Testis (tissue), 3 donors: ENCODE results near the gene CCNE1. TPM values are rescaled to one million over a fixed set of nuclear protein-coding genes. Genes with fewer than 3 reads are reported as not detected.

ENCODE experiments used
- DNase-seq: peaks from one replicate; pipeline ENCODE4 v3.0.0-alpha.2; 2019
- H3K27ac ChIP-seq, 2 donors: fragments of 200-600 bp; sonication (generic); one replicate each; pipeline ENCODE4 v1.5.1; 2019
- H3K27me3 ChIP-seq: fragments of 200-600 bp; sonication (generic); one replicate; pipeline ENCODE4 v1.5.1; 2019
- H3K36me3 ChIP-seq: fragments of 200-600 bp; sonication (generic); one replicate; pipeline ENCODE4 v1.5.1; 2017; ENCODE audit warnings: low read depth; ENCODE audit errors: missing control alignments
- H3K4me1 ChIP-seq: fragments of 200-600 bp; sonication (generic); one replicate; pipeline ENCODE4 v1.5.1; 2019
- H3K4me3 ChIP-seq, 2 donors: fragments of 200-600 bp; sonication (generic); one replicate each; pipeline ENCODE4 v1.5.1; 2017 to 2019
- H3K9me3 ChIP-seq: fragments of 200-600 bp; sonication (generic); one replicate; pipeline ENCODE4 v1.5.1; 2017
- CTCF ChIP-seq, 3 experiments: fragments of 450-650 bp in 2 of 3; fragments of 200-600 bp in 1 of 3; sonication (generic) in 1 of 3; IDR thresholded peaks; one replicate each; pipeline ENCODE4 v1.5.1; 2016 to 2019; ENCODE audit warnings: antibody characterized with exemption in 3 of 3, mild to moderate bottlenecking in 2 of 3, moderate library complexity in 1 of 3
- POLR2A ChIP-seq: fragments of 450-650 bp; IDR thresholded peaks from one replicate; pipeline ENCODE4 v1.6.1; 2017; ENCODE audit warnings: antibody characterized with exemption, mild to moderate bottlenecking, moderate library complexity
- WGBS, 2 donors: methylation state at CpG; one replicate each; pipeline ENCODE4 v1.1.5; 2018; 5-methylcytosine and 5-hydroxymethylcytosine counted together
- intact Hi-C: fragments of 100-400 bp; cut with DNase I; formaldehyde crosslinking; loops from one replicate; pipeline ENCODE4 v1.15.1; 2023; ENCODE audit warnings: low total_unique reads
- polyA plus RNA-seq: library from polyadenylated mRNA; stranded (reverse); fragments of 350-450 nt; fragmentation: Illumina TruSeq; extraction: RNeasy Lipid Tissue Mini Kit (QIAGEN cat#74804); gene quantifications from one replicate; pipeline ENCODE4 v1.2.3, GENCODE V29; 2014; ENCODE audit warnings: low read depth, low replicate concordance; ENCODE audit not compliant: insufficient read depth
- total RNA-seq, 2 donors: library from RNA; depleted of rRNA; stranded (reverse); fragments of >200 nt; gene quantifications; one replicate each; pipeline ENCODE4 v1.2.3, GENCODE V29; 2016

CCNE1 gene
- total and polyA plus RNA-seq, 3 donors from 2014 or later = 16.3 to 32.2 (median 17.6) TPM

GRCh38 chr19:29771708-29772414 is 39.9 kb upstream of the CCNE1 start:
- Histone ChIP-seq H3K27ac (no peak overlapping the region), H3K36me3 (no peaks in the 10 kb centered on the region), H3K9me3 (no peaks in the 10 kb centered on the region), H3K4me3 (no peak overlapping the region), H3K4me1 (peaks cover 7% of the 10 kb centered on the region), H3K27me3 (no peaks in the 10 kb centered on the region)
- intact Hi-C loops = loop anchor here (5.0 kb wide), 1 partner anchor 100 kb away; no protein-coding TSS in a partner anchor
- peak; percentile 54 for DNase-seq
- WGBS, 2 donors = 40 to 46% methylated on average over 14 of the region's 14 CpGs
- no peak for TF ChIP-seq POLR2A
- TF ChIP-seq CTCF (IDR thresholded peaks at IDR 0.05) = peak; percentile 24 to 59 (median 48)

DNA sequence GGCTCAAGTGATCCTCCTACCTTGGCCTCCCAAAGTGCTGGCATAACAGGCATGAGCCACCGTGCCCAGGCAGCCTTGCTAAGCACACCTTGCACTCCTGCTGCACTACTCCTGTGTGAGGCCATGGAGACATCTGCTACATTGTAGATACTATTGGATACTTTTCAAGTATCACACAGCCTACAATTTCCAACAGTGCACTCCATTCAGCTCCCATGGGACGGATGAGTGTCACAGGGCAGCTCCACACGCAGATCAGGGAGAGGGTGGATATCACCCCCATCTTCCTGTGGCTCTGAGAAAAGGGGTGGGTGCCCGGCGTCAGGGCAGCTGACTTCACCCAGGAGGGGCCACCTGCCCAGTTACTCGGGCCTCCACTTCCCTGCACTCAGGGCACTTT is 39.1 kb upstream of the CCNE1 start:
- TF ChIP-seq CTCF (IDR thresholded peaks at IDR 0.05) = no peak
- TF ChIP-seq POLR2A = no peak
- WGBS, 2 donors = 48 to 57% methylated on average over 5 to 6 of the region's 6 CpGs
- H3K27me3 ChIP-seq = no peaks in the 10 kb centered on the region
- H3K27ac ChIP-seq = no peak overlapping the region
- no peaks in the 10 kb centered on the region for H3K36me3 ChIP-seq
- no peaks in the 10 kb centered on the region for H3K9me3 ChIP-seq
- intact Hi-C loops = loop anchor here (5.0 kb wide), 1 partner anchor 100 kb away; no protein-coding TSS in a partner anchor
- no peak overlapping the region for H3K4me3 ChIP-seq
- peaks cover 7% of the 10 kb centered on the region for H3K4me1 ChIP-seq
- DNase-seq = peak; percentile 67

DNA sequence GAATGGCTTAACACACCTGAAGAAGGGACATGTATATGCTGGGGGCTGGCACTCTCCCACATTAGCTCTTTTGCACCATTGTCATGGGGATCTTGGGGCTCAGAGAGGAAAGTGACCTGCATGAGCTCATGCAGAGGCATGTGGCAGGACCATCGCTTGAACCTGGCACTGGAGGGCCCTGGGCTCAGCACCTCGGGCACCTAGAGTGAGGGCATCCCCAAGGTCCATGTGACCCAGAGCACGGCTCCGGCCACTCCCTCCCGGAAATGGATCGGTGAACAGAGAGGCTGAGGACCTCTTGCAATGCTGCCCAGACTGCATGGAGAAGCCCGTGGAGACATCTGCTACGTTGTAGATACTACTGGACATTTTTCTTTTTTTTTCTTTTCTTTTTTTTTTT is 38.6 kb upstream of the CCNE1 start:
- no peaks in the 10 kb centered on the region for H3K9me3 ChIP-seq
- no peak overlapping the region for H3K4me3 ChIP-seq
- no peaks in the 10 kb centered on the region for H3K27me3 ChIP-seq
- DNase-seq = no peak
- H3K4me1 ChIP-seq = peaks cover 7% of the 10 kb centered on the region
- 74 to 84% methylated on average over 8 of the region's 8 CpGs for WGBS, 2 donors
- intact Hi-C loops = loop anchor here (5.0 kb wide), 1 partner anchor 99 kb away; no protein-coding TSS in a partner anchor
- H3K27ac ChIP-seq = no peak overlapping the region
- no peak for TF ChIP-seq CTCF (IDR thresholded peaks at IDR 0.05)
- TF ChIP-seq POLR2A = no peak
- no peaks in the 10 kb centered on the region for H3K36me3 ChIP-seq

DNA sequence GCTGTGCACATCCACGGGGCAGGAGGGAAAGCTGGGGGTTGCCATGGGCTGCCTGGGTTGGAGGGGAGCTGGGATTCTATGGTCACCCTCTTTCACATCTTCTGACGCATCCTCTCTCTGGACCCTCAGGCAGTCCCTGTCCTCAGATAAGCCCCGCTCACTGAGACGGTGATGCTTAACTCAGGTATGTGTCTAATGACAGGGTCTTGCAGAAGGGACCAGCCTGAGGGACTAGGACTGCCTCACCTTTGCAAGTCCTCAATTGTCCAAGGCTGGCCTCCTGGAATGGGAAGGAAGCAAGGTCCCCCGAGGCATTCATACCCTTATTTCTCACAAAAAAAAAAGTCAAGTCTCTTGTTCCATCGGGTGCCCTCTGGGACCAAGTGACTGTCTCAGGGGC is 37.7 kb upstream of the CCNE1 start:
- no peak for TF ChIP-seq POLR2A
- no peak for TF ChIP-seq CTCF (IDR thresholded peaks at IDR 0.05)
- Histone ChIP-seq H3K9me3 (no peaks in the 10 kb centered on the region), H3K4me3 (no peak overlapping the region), H3K27ac (no peak overlapping the region), H3K27me3 (no peaks in the 10 kb centered on the region), H3K4me1 (peaks cover 7% of the 10 kb centered on the region), H3K36me3 (no peaks in the 10 kb centered on the region)
- intact Hi-C loops = loop anchor here (5.0 kb wide), 1 partner anchor 98 kb away; no protein-coding TSS in a partner anchor
- WGBS, 2 donors = 97 to 98% methylated on average over 5 to 6 of the region's 6 CpGs
- DNase-seq = no peak
